Heart right ventricle (tissue), 16 donors: ENCODE results near the gene ABCC12. TPM values are rescaled to one million over a fixed set of nuclear protein-coding genes. Genes with fewer than 3 reads are reported as not detected.

ENCODE experiments used
- ATAC-seq, 8 donors: fragments of 200-7000 bp; cut with Tn5 transposase; one replicate each; pipeline ENCODE4 v1.9.1; 2020; ENCODE audit warnings: mild to moderate bottlenecking in 8 of 8, moderate library complexity in 8 of 8, moderate number of reproducible peaks in 1 of 8
- DNase-seq, 2 donors: peaks; one replicate each; pipeline ENCODE4 v3.0.0-alpha.2; 2020
- H3K27ac ChIP-seq, 10 donors: fragments of 200-600 bp; sonication (generic) in 2 of 10; one replicate each; pipeline versions ENCODE4 v1.5.0 to v1.8.0; 2020 to 2022; ENCODE audit warnings: mild to moderate bottlenecking in 3 of 10
- H3K27me3 ChIP-seq, 7 donors: fragments of 200-600 bp; one replicate each; pipeline ENCODE4 v1.8.0; 2021 to 2022; ENCODE audit warnings: mild to moderate bottlenecking in 2 of 7
- H3K36me3 ChIP-seq, 9 donors: fragments of 200-600 bp; sonication (generic) in 1 of 9; one replicate each; pipeline versions ENCODE4 v1.5.0 to v1.8.0; 2020 to 2022; ENCODE audit warnings: mild to moderate bottlenecking in 2 of 9
- H3K4me1 ChIP-seq, 9 donors: fragments of 200-600 bp; sonication (generic) in 1 of 9; one replicate each; pipeline versions ENCODE4 v1.5.0 to v1.8.0; 2020 to 2022; ENCODE audit warnings: mild to moderate bottlenecking in 4 of 9
- H3K4me3 ChIP-seq, 10 donors: fragments of 200-600 bp; sonication (generic) in 2 of 10; one replicate each; pipeline versions ENCODE4 v1.5.0 to v1.8.0; 2020 to 2022; ENCODE audit warnings: mild to moderate bottlenecking in 7 of 10, moderate library complexity in 2 of 10
- H3K9me3 ChIP-seq, 11 donors: fragments of 200-600 bp in 10 of 11; sonication (generic) in 2 of 11; one replicate each; pipeline versions ENCODE4 v1.5.0 to v1.8.0; 2013 to 2022; ENCODE audit warnings: mild to moderate bottlenecking in 2 of 11, control low read depth in 1 of 11, moderate library complexity in 1 of 11
- CTCF ChIP-seq, 9 donors: fragments of 200-600 bp; sonication (generic) in 2 of 9; IDR thresholded peaks; one replicate each; pipeline versions ENCODE4 v1.5.0 to v1.8.0; 2021 to 2022; ENCODE audit warnings: antibody characterized with exemption in 9 of 9, mild to moderate bottlenecking in 5 of 9, moderate library complexity in 1 of 9
- WGBS, 2 donors: extraction: QIAGEN DNeasy Blood & Tissue Kit; methylation state at CpG; one replicate each; pipeline ENCODE4 v1.1.7; 2013; ENCODE audit warnings: inconsistent platforms in 1 of 2; 5-methylcytosine and 5-hydroxymethylcytosine counted together
- intact Hi-C, 10 donors: fragments of 100-400 bp; cut with DNase I; formaldehyde crosslinking; loops; one replicate each; pipeline versions ENCODE4 v1.11.1 to v1.14.2; 2022
- polyA plus RNA-seq, 2 donors: library from polyadenylated mRNA; stranded (reverse); fragments of 200-250 nt; gene quantifications; one replicate each; pipeline ENCODE4 v1.2.3, GENCODE V29; 2013
- total RNA-seq, 10 donors: library from RNA; stranded (reverse); fragmentation: NEBNext Ultra II Directional in 3 of 10; extraction: Animal tissue kit (Norgen Biotek cat#: 25700) in 3 of 10; gene quantifications; one replicate each; pipeline versions ENCODE4 v1.2.1 to v1.2.4, GENCODE V29; 2021 to 2023
- donor health status: Arrhythmogenic right ventricular cardiomyopathy.
- donor health status: ischemic (EF 13 %, LVEDD 7.1; RV severe dilation, severe dysfunction).
- donor health status: healthy with polysubstance abuse.
- donor health status: DM: no; HTN: yes; CAD: no.
- donor health status: DM: no; HTN: no; CAD: no.
- donor health status: ischemic (EF 25% LVEDD 6.9; RV normal size, moderate dysfunction).
- donor health status: ischemic (EF 25% LVEDD 5.7; RV mildly dilated, moderate dysfunction).
- donor health status: healthy.
- donor health status: DM: yes; HTN: yes; CAD: no.
- donor health status: Ischemic cardiomyopathy.
- donor health status: ischemic (EF 35%, LVEDD 5.7; RV mildly dilated, moderate dysfunction).
- donor health status: nonischemic (EF 11% LVEDD 7.7; RV severe dilation, severe dysfunction).
- donor health status: DM: yes; HTN: yes; CAD: no.
- donor health status: PGD.
- donor health status: ischemic (EF 29% LVEDD 5.4; RV normal size, mild dysfunction).
- donor health status: nonischemic (EF 23%, LVEDD 6.1; RV moderate dilation, normal function).

Gene ABCC12
- total and polyA plus RNA-seq, 12 donors, result 0.01 to 0.20 (median 0.07) TPM; not detected in 9

GRCh38 chr16:48126801-48127644 is 28.8 kb downstream of the ABCC12 start:
- H3K27me3 ChIP-seq, result no peaks in the 10 kb centered on the region
- H3K4me1 ChIP-seq, result peaks cover 0 to 46% (median 30%) of the 10 kb centered on the region in 9 donors
- ATAC-seq (peak in 7 of 8 donors; percentile 29 to 84 (median 48)), DNase-seq (no peak)
- peak overlapping the region in 8 of 10 donors; percentile 20 to 72 (median 58) for H3K27ac ChIP-seq
- intact Hi-C loops, result no loop called here
- no peak for TF ChIP-seq CTCF (IDR thresholded peaks at IDR 0.05)
- H3K9me3 ChIP-seq, result no peaks in the 10 kb centered on the region
- 36 to 43% methylated on average over 13 of the region's 13 CpGs for WGBS, 2 donors
- H3K36me3 ChIP-seq, result no peaks in the 10 kb centered on the region
- no peak overlapping the region for H3K4me3 ChIP-seq

GRCh38 chr16:48125888-48126287 is 29.9 kb downstream of the ABCC12 start:
- H3K9me3 ChIP-seq, result no peaks in the 10 kb centered on the region
- WGBS, 2 donors, result 56 to 70% methylated on average over 5 of the region's 5 CpGs
- peak overlapping the region in 9 of 10 donors; percentile 20 to 72 (median 54) for H3K27ac ChIP-seq
- no peaks in the 10 kb centered on the region for H3K27me3 ChIP-seq
- no peaks in the 10 kb centered on the region for H3K36me3 ChIP-seq
- peak in 7 of 8 donors; percentile 27 to 86 (median 75) for ATAC-seq
- H3K4me3 ChIP-seq, result no peak overlapping the region
- TF ChIP-seq CTCF (IDR thresholded peaks at IDR 0.05), result no peak
- peak in 1 of 2 donors; percentile 34 for DNase-seq
- intact Hi-C loops, result no loop called here
- peaks cover 0 to 46% (median 30%) of the 10 kb centered on the region in 9 donors for H3K4me1 ChIP-seq

- WGBS, 2 donors, result 95 to 100% methylated on average over 2 of the region's 2 CpGs
- no peak for TF ChIP-seq CTCF (IDR thresholded peaks at IDR 0.05)
- intact Hi-C loops, result no loop called here
- Histone ChIP-seq H3K4me1 (peaks cover 0 to 44% (median 30%) of the 10 kb centered on the region in 9 donors), H3K36me3 (no peaks in the 10 kb centered on the region), H3K4me3 (no peak overlapping the region), H3K27me3 (no peaks in the 10 kb centered on the region), H3K9me3 (no peaks in the 10 kb centered on the region), H3K27ac (no peak overlapping the region)
- DNase-seq (no peak), ATAC-seq (no peak)
These were observed 31.5 kb downstream of the ABCC12 start for GRCh38 chr16:48124266-48124665.

- Histone ChIP-seq H3K9me3 (no peaks in the 10 kb centered on the region), H3K27ac (peak overlapping the region in 1 of 10 donors; percentile 81), H3K27me3 (no peaks in the 10 kb centered on the region), H3K36me3 (no peaks in the 10 kb centered on the region), H3K4me1 (peaks cover 0 to 35% (median 24%) of the 10 kb centered on the region in 9 donors), H3K4me3 (no peak overlapping the region)
- DNase-seq, result no peak
- 75 to 76% methylated on average over 5 of the region's 5 CpGs for WGBS, 2 donors
- intact Hi-C loops, result no loop called here
- ATAC-seq, result peak in 2 of 8 donors; percentile 32 to 62
- no peak for TF ChIP-seq CTCF (IDR thresholded peaks at IDR 0.05)
These were observed 32.5 kb downstream of the ABCC12 start for GRCh38 chr16:48123104-48123788.
